Fibroblast of the aortic adventitia (primary cell): Measurements from ENCODE around the gene TMEM61. TPM values are rescaled to one million over a fixed set of nuclear protein-coding genes. Genes with fewer than 3 reads are reported as not detected.

Source experiments
- DNase-seq: peaks from one replicate; pipeline ENCODE4 v3.0.0-alpha.2; 2010; ENCODE audit warnings: low read depth
- H3K4me3 ChIP-seq: 2 replicates; pipeline ENCODE4 v1.5.1; 2011; ENCODE audit warnings: low read depth, mild to moderate bottlenecking, control low read depth, low read length, moderate library complexity
- total RNA-seq: library from RNA; depleted of rRNA; stranded (reverse); fragments of >200 nt; gene quantifications from 2 replicates; pipeline ENCODE4 v1.2.3, GENCODE V29; 2012; ENCODE audit warnings: low replicate concordance
- TF ChIP-seq, protein P1 (sequence below): IDR thresholded peaks from 2 replicates; pipeline ENCODE4 v1.5.1; 2011; ENCODE audit warnings: mild to moderate bottlenecking, low read length, control low read depth, inconsistent platforms; ENCODE audit not compliant: insufficient read depth

The TMEM61 gene
- total RNA-seq, 1 donor = 0.18 TPM

DNA sequence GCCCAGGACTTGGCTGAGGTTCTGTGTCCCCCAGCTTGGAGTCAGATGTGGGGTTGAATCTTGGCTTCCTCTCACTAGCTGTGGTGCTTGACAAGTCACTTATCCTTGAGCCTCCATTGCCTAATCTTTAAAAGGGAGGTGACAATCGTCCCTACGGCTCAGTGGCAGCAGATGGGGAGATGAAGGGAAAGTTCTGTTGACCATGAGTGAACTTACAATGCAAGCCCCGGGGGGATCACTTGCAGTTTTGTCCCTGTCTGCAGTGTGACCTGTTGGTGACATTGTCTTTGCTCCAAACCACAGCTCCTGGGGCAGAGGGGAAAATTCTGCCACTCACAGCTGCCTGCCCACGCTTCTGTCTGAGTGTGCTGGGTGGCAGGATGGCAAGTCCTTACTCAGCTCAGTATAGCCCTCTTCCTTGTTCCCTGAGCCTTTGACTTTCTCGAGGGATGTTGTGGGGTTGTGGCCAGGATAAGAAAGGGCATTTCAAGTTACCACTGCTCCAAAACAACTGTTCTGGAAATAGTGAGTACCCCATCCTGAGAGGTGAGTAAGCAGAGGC is 60.6 kb downstream of the TMEM61 start:
- H3K4me3 ChIP-seq = no peak overlapping the region
- DNase-seq = no peak
- TF ChIP-seq, protein P1, sequence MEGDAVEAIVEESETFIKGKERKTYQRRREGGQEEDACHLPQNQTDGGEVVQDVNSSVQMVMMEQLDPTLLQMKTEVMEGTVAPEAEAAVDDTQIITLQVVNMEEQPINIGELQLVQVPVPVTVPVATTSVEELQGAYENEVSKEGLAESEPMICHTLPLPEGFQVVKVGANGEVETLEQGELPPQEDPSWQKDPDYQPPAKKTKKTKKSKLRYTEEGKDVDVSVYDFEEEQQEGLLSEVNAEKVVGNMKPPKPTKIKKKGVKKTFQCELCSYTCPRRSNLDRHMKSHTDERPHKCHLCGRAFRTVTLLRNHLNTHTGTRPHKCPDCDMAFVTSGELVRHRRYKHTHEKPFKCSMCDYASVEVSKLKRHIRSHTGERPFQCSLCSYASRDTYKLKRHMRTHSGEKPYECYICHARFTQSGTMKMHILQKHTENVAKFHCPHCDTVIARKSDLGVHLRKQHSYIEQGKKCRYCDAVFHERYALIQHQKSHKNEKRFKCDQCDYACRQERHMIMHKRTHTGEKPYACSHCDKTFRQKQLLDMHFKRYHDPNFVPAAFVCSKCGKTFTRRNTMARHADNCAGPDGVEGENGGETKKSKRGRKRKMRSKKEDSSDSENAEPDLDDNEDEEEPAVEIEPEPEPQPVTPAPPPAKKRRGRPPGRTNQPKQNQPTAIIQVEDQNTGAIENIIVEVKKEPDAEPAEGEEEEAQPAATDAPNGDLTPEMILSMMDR = no peak

DNA sequence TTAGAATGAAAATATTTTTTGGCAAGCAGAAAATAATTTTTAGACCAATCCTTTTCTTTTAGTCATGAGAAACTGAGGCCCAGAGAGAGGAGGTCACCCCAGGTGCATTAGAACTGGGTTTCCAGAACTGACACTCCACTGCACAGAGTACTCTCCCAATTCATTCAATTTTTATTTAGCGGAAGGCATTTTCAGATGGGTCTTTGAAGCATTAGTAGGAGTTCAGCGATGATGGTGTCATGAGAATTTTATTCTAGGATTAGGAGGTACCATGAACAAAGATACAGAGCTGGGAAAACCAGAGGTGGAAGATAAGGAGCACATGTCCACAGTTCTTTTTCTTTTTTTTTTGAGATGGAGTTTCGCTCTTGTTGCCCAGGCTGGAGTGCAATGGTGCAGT is 61.2 kb downstream of the TMEM61 start:
- DNase-seq = no peak
- no peak overlapping the region for H3K4me3 ChIP-seq
- TF ChIP-seq, protein P1 = no peak

Other genes with a start within 250 kb of the TMEM61 start
- 3.8 and 4.1 TPM in 2 replicates for gene PARS2, start 216.1 kb upstream of the TMEM61 start, total RNA-seq
- under 0.01 TPM in 1 of 2 replicates, not detected in the other for gene TTC22, start 179.3 kb upstream of the TMEM61 start, total RNA-seq
- 118 and 123 TPM in 2 replicates for gene DHCR24, start 93.4 kb upstream of the TMEM61 start, total RNA-seq
- not detected in 2 replicates for gene BSND, start 18.3 kb downstream of the TMEM61 start, total RNA-seq
- gene PCSK9, start 58.9 kb downstream of the TMEM61 start, total RNA-seq = 1.1 and 2.5 TPM in 2 replicates
- gene USP24, start 234.7 kb downstream of the TMEM61 start, total RNA-seq = 21.1 and 44.8 TPM in 2 replicates